Medulla oblongata (tissue), 1 donor: ENCODE measurements around the gene SLC1A6.
"Not testable (repeated sequence)": the region's sequence is repeated elsewhere in the genome, so short reads cannot be mapped to it uniquely, and the experiment has no call there.

Experiments
- DNase-seq: peaks from one replicate; pipeline ENCODE4 v3.0.0-alpha.2; 2015; ENCODE audit errors: extremely low spot score

SLC1A6 gene

GRCh38 chr19:14957464-14957863 lies 22.2 kb downstream of the SLC1A6 start:
- DNase-seq = no peak

GRCh38 chr19:14954071-14954655 lies 25.5 kb downstream of the SLC1A6 start:
- DNase-seq = no peak

- no peak for DNase-seq
Observed at GRCh38 chr19:14952767-14953166, 26.9 kb downstream of the SLC1A6 start.

GRCh38 chr19:14950421-14950820 lies 29.2 kb downstream of the SLC1A6 start:
- DNase-seq = no peak

- DNase-seq = no peak
Observed at GRCh38 chr19:14949876-14950275, 29.8 kb downstream of the SLC1A6 start.

- not testable (repeated sequence) for DNase-seq
Observed at GRCh38 chr19:14949413-14949812, 30.3 kb downstream of the SLC1A6 start.

- no peak for DNase-seq
Observed at GRCh38 chr19:14944456-14944855, 35.2 kb downstream of the SLC1A6 start.

- no peak for DNase-seq
Observed at GRCh38 chr19:14943601-14944000, 36.1 kb downstream of the SLC1A6 start.

GRCh38 chr19:14941189-14941588 lies 38.5 kb downstream of the SLC1A6 start, which contains the start of gene OR7C2:
Gene OR7C2 (plus strand): TSS chr19:14941489. CDS start chr19:14941489, 0 bp downstream.
- DNase-seq = no peak

GRCh38 chr19:14940266-14940665 lies 39.4 kb downstream of the SLC1A6 start:
- DNase-seq = no peak

- no peak for DNase-seq
Observed at GRCh38 chr19:14933506-14933905, 46.2 kb downstream of the SLC1A6 start.

- no peak for DNase-seq
Observed at GRCh38 chr19:14916848-14917247, 62.8 kb downstream of the SLC1A6 start.

GRCh38 chr19:14915116-14915515 lies 64.5 kb downstream of the SLC1A6 start:
- no peak for DNase-seq

- no peak for DNase-seq
Observed at GRCh38 chr19:14906711-14907110, 73.0 kb downstream of the SLC1A6 start.

- DNase-seq = no peak
Observed at GRCh38 chr19:14901675-14902260, 77.9 kb downstream of the SLC1A6 start.
